ENCODE measurements around the gene CALU.
A peak's percentile ranks its signal among the peaks of the same experiment; 100 is the strongest.

Gene CALU

DNA sequence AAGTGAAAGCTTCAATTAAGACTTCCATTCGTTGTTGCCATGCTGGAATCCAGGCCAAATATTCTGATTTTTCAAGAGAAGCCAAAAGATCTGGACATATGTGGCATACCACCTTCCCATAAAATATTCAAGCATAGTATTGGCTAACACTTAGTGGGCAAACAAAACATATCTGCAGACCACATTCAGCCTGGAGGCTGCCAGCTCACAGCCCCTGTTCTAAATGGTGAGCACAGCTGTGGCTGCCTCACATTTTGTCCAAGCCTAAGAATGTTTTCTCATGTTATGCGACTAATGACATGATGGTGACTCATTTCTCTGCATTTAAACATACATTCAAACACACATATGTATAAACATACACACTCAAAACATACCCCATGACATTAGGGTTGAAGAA is 10.6 kb upstream of the CALU start:
- H3K4me3 ChIP-seq (ENCODE audit: low read depth, low read length) = no peak overlapping the region
- in situ Hi-C loops (cut with HindIII; ENCODE audit: low sequenced_read_pairs) = no loop called here
- TF ChIP-seq, protein P1, sequence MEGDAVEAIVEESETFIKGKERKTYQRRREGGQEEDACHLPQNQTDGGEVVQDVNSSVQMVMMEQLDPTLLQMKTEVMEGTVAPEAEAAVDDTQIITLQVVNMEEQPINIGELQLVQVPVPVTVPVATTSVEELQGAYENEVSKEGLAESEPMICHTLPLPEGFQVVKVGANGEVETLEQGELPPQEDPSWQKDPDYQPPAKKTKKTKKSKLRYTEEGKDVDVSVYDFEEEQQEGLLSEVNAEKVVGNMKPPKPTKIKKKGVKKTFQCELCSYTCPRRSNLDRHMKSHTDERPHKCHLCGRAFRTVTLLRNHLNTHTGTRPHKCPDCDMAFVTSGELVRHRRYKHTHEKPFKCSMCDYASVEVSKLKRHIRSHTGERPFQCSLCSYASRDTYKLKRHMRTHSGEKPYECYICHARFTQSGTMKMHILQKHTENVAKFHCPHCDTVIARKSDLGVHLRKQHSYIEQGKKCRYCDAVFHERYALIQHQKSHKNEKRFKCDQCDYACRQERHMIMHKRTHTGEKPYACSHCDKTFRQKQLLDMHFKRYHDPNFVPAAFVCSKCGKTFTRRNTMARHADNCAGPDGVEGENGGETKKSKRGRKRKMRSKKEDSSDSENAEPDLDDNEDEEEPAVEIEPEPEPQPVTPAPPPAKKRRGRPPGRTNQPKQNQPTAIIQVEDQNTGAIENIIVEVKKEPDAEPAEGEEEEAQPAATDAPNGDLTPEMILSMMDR (IDR thresholded peaks at IDR 0.05; ENCODE audit: low read depth, low read length) = no peak
- peak; percentile 58 for DNase-seq (ENCODE audit: low read depth, low spot score)

DNA sequence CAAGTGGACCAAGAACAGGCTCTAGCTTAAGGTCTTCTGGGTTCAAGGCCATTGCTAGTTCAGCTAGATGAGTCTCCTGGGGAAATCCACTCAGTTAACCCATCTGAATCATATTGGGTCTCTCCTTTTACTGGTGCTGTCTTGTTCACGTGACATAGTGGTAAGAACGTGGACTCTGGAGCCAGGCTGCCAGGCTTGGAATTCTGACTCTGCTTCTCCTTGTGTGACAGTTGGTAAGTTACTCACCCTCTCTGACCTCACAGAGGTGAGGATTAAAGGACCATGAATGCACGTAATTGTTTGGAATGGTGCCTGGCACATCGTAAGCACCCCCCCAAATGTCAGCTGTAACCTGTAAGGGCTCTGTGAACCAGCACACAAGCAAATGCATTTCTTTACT is 9.7 kb upstream of the CALU start:
- DNase-seq (ENCODE audit: low read depth, low spot score) = no peak
- in situ Hi-C loops (cut with HindIII; ENCODE audit: low sequenced_read_pairs) = no loop called here
- TF ChIP-seq, protein P1 (IDR thresholded peaks at IDR 0.05; ENCODE audit: low read depth, low read length) = no peak
- no peak overlapping the region for H3K4me3 ChIP-seq (ENCODE audit: low read depth, low read length)

DNA sequence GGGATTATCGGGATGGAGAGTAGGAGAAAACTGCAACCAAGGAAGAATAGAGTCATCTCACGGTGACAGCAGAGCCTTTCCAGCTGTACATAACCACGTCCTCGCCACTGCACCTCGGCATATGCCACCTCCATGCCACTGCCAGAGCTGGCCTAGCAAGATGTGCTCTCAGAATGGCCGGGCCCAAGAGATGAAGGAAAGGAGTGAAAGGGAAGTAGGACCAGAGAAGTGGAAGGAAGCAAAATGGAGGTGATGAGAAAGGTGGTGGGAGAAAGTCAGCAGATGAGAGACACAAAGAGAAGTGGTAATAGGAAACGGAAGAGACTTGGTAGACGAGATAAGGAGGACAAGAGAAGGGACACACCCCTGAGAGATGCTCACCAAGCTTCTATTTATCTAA is 8.0 kb upstream of the CALU start:
- TF ChIP-seq, protein P1 (IDR thresholded peaks at IDR 0.05; ENCODE audit: low read depth, low read length) = no peak
- in situ Hi-C loops (cut with HindIII; ENCODE audit: low sequenced_read_pairs) = no loop called here
- no peak for DNase-seq (ENCODE audit: low read depth, low spot score)

DNA sequence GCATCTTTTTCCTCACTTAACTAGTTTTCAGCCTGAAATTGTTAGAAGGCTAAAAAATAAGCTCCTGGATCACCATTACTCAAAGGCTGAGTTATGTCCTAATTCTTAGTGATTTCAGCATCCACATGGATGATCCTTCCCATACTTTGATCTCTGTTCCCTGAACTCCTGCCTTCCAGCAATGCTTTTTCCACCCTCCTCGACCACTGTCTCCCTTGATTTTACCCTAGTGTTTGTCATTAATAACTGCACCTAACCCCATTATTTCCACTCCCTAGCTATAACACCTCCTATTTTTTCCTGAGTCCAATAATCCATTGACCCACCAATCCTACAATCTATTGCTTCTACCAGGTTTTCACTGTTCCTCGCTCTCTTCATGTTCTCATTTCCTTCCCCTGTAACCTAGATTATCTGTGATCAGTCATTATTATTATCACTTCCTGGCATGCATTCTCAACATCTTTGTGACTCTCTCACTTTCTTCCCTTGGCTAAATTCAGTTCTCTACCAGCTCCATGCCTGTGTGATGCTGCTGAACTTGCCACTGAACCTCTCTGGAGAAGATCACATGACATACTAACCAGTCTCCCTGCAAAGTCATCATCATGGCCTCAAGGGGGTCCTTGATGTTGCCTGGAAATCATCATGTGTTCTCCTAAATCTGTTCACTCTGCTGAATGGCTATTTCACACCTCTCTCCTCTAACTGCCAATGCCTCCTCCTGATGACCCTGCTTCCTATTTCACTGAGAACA is 6.5 kb upstream of the CALU start:
- TF ChIP-seq, protein P1 (IDR thresholded peaks at IDR 0.05; ENCODE audit: low read depth, low read length) = no peak
- in situ Hi-C loops (cut with HindIII; ENCODE audit: low sequenced_read_pairs) = no loop called here
- no peak for DNase-seq (ENCODE audit: low read depth, low spot score)
- H3K4me3 ChIP-seq (ENCODE audit: low read depth, low read length) = no peak overlapping the region

More for the DNA sequence above, 8.0 kb upstream of the CALU start:
- no peak overlapping the region for H3K4me3 ChIP-seq (ENCODE audit: low read depth, low read length)

DNA sequence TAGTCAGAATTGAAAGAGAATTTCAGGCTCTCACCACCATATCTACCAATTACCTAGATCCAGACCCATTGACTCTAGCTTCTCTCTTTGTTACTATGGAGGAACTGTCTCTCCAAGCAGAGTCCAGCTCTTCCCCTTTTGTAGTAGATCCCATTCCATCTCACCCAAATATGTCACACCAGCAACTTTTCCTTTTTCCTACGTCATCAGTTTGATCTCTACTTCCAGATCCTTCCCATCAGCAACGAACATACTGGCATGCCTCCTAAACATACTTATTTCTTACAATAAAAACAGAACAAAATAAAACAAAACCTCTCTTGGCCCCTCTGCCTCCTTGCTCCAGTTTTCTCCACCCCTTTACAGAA is 5.9 kb upstream of the CALU start:
- TF ChIP-seq, protein P1 (IDR thresholded peaks at IDR 0.05; ENCODE audit: low read depth, low read length) = no peak
- in situ Hi-C loops (cut with HindIII; ENCODE audit: low sequenced_read_pairs) = no loop called here
- H3K4me3 ChIP-seq (ENCODE audit: low read depth, low read length) = no peak overlapping the region
- no peak for DNase-seq (ENCODE audit: low read depth, low spot score)

DNA sequence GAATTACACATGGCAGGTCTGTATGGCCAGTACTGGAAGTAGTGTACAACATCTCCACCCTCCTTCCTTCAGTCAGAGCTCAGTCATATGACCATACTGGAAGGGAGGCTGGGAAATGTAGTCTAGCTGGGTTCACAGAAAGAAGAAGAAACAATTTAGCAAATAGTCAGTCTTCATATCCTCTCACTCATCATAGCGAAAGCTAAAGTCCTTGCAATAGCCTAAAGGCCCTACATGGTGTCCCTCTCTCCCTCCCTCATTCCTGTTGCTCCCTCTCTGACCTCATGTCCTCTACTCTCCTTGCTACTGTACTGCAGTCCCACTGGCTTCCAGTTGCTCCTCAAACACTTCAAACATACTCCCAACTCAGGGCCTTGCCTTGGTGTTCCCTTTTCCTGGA is 4.3 kb upstream of the CALU start:
- no peak for DNase-seq (ENCODE audit: low read depth, low spot score)
- in situ Hi-C loops (cut with HindIII; ENCODE audit: low sequenced_read_pairs) = no loop called here
- no peak overlapping the region for H3K4me3 ChIP-seq (ENCODE audit: low read depth, low read length)
- TF ChIP-seq, protein P1 (IDR thresholded peaks at IDR 0.05; ENCODE audit: low read depth, low read length) = no peak
